GM23248 (cell line): ENCODE results near the gene COL6A1.

ENCODE experiments used
- EZH2 ChIP-seq: fragments of 200-600 bp; sonication (generic); IDR thresholded peaks from 2 replicates; pipeline ENCODE4 v1.6.1; 2018; ENCODE audit warnings: antibody characterized with exemption, mild to moderate bottlenecking; ENCODE audit not compliant: insufficient read depth, poor library complexity, severe bottlenecking
- EZH2phosphoT487 ChIP-seq: fragments of 200-600 bp; sonication (generic); IDR thresholded peaks from 2 replicates; pipeline ENCODE4 v1.6.1; 2018; ENCODE audit warnings: antibody characterized with exemption, moderate library complexity, mild to moderate bottlenecking, low read depth; ENCODE audit not compliant: insufficient read depth

DNA sequence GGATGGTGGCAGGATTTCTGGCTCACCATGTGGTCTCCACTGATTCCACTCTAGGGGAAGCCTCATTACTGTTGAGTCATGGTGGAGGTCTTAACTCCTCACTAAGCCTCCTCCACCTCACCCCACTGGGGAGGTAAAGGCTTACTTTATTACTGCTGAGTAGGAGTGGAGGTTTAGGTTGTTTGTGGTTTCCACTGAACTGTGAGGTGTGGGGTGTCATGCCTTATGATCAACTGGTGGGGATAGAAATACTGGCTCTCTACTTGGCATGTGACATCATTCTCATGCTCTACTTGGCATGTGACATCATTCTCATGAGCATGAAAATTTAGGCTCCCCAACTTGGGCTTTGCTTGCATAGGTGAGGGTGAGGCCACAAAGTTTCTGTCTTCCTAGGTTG is 35.6 kb downstream of the COL6A1 start:
- TF ChIP-seq EZH2, result no peak
- TF ChIP-seq EZH2phosphoT487, result no peak
